MCF 10A (cell line): ENCODE data around the gene COL4A1. TPM values are rescaled to one million over a fixed set of nuclear protein-coding genes. Genes with fewer than 3 reads are reported as not detected.

Source experiments
- BruUV-seq: library from RNA; stranded (reverse); fragments of 400-500 nt; replicated peaks from 2 replicates; lab custom pipeline; 2021; lab: Mats Ljungman, UMichigan
- CTCF ChIA-PET: fragments of 300-600 bp; sonication (Branson Sonifier 250); formaldehyde crosslinking; extraction: SDS; loops from one replicate; lab custom pipeline; 2021; ENCODE audit warnings: antibody characterized with exemption, inconsistent platforms; lab: Yijun Ruan, JAX
- POLR2A ChIA-PET: fragments of 300-600, 350-650 bp; sonication (Branson Sonifier 250); formaldehyde crosslinking; extraction: SDS; loops from one replicate; lab custom pipeline; 2020; ENCODE audit warnings: antibody characterized with exemption, inconsistent platforms; lab: Yijun Ruan, JAX
- DNase-seq: peaks from one replicate; pipeline ENCODE4 v3.0.0-alpha.2; 2018; ENCODE audit not compliant: unreplicated experiment
- H3K27ac Mint-ChIP-seq: one replicate; pipeline ENCODE4 v1.8.0; 2022; ENCODE audit warnings: mild to moderate bottlenecking, low read depth, mixed read lengths; ENCODE audit not compliant: unreplicated experiment
- H3K27me3 Mint-ChIP-seq: one replicate; pipeline ENCODE4 v1.8.0; 2022; ENCODE audit warnings: mixed read lengths; ENCODE audit not compliant: insufficient read depth, unreplicated experiment
- H3K36me3 Mint-ChIP-seq: one replicate; pipeline ENCODE4 v1.8.0; 2022; ENCODE audit warnings: mild to moderate bottlenecking, moderate library complexity, mixed read lengths; ENCODE audit not compliant: insufficient read depth, unreplicated experiment
- H3K4me1 Mint-ChIP-seq: one replicate; pipeline ENCODE4 v1.8.0; 2022; ENCODE audit warnings: mixed read lengths; ENCODE audit not compliant: insufficient read depth, unreplicated experiment
- H3K4me3 Mint-ChIP-seq: one replicate; pipeline ENCODE4 v1.8.0; 2022; ENCODE audit warnings: mild to moderate bottlenecking, moderate library complexity, mixed read lengths; ENCODE audit not compliant: unreplicated experiment
- H3K9me3 Mint-ChIP-seq: one replicate; pipeline ENCODE4 v1.8.0; 2022; ENCODE audit warnings: mixed read lengths; ENCODE audit not compliant: unreplicated experiment
- intact Hi-C: fragments of 100-400 bp; cut with micrococcal nuclease; formaldehyde crosslinking; loops from 2 replicates; pipeline ENCODE4 v1.14.1; 2022
- total RNA-seq: library from RNA; stranded (reverse); gene quantifications from 2 replicates; pipeline ENCODE4 v1.2.3, GENCODE V29; 2022
- TF ChIP-seq, protein P1 (sequence below): fragments of 200-600 bp; IDR thresholded peaks from one replicate; pipeline ENCODE4 v1.8.0; 2022; ENCODE audit warnings: antibody characterized with exemption, mild to moderate bottlenecking; ENCODE audit not compliant: unreplicated experiment

COL4A1 gene
- total RNA-seq, 1 experiment from 2014 or later: 42.1 TPM

DNA sequence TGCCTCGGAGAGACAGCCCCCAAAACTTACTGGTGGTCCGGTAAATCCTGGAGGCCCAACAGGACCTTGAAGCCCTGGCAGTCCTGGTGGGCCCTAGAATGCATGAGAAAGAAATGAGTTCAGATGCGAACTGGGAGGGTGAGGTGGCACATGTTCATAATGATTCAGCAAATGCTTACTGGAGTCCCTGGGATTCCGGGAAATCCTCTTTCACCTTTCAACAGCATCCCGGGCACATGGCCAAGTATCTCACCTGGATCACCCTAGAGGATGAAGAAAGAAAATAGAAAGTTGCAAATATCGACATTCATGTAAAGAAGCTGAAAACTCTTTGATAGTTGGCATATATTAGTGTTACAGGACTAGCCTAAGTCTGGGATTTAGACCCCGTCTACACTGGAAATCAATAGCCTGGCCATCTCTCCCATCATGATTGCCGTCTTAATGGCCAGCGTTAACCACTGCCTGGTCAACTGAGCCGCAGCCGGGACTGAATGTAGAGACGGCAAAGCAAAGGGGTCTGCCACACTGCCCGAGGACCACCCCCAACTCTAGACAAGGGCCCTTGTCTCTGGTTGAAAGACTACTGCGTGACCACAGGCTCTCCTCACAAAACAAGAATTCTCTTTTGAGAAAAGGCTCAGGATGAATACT is 96.9 kb downstream of the COL4A1 start:
- Mint-ChIP-seq H3K27ac (no peak overlapping the region), H3K4me1 (no peaks in the 10 kb centered on the region), H3K27me3 (no peaks in the 10 kb centered on the region), H3K4me3 (no peak overlapping the region), H3K36me3 (peaks cover 14% of the 10 kb centered on the region), H3K9me3 (no peaks in the 10 kb centered on the region)
- DNase-seq: peak; percentile 84
- ChIA-PET CTCF (interaction anchor here (0.8 to 1.1 kb wide), 3 partner anchors 7 to 13 kb away, joined by 3 to 4 read pairs (median 3); no protein-coding TSS in a partner anchor), POLR2A (interaction anchor here (0.6 kb wide), 1 partner anchor 252 kb away, joined by 3 read pairs; no protein-coding TSS in a partner anchor)
- no TSS peak for BruUV-seq
- intact Hi-C loops: no loop called here
- TF ChIP-seq, protein P1, sequence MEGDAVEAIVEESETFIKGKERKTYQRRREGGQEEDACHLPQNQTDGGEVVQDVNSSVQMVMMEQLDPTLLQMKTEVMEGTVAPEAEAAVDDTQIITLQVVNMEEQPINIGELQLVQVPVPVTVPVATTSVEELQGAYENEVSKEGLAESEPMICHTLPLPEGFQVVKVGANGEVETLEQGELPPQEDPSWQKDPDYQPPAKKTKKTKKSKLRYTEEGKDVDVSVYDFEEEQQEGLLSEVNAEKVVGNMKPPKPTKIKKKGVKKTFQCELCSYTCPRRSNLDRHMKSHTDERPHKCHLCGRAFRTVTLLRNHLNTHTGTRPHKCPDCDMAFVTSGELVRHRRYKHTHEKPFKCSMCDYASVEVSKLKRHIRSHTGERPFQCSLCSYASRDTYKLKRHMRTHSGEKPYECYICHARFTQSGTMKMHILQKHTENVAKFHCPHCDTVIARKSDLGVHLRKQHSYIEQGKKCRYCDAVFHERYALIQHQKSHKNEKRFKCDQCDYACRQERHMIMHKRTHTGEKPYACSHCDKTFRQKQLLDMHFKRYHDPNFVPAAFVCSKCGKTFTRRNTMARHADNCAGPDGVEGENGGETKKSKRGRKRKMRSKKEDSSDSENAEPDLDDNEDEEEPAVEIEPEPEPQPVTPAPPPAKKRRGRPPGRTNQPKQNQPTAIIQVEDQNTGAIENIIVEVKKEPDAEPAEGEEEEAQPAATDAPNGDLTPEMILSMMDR: no peak

DNA sequence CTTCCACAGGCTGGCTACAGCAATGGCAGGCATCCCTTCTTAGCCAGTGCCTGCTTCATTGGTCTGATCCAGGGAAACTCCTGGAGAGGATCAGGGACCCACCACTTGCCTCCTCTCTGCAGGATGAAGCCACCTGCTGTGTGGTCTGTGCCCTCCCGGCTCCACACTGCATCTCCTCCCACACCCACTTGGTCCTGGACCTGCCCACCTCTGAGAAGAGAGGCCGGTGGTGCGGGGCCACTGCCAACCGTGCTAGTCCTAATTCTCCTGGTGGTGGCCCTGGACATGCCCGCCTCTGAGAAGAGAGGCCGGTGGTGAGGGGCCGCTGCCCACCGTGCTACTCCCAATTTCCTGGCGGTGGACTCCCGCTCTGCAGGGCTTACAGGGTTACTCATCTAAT is 98.8 kb downstream of the COL4A1 start:
- CTCF ChIA-PET: interaction anchor here (0.8 to 2.0 kb wide), 4 partner anchors 13 to 248 kb away, joined by 3 to 9 read pairs (median 4); no protein-coding TSS in a partner anchor
- no peaks in the 10 kb centered on the region for H3K9me3 Mint-ChIP-seq
- TF ChIP-seq, protein P1: no peak
- no peak for DNase-seq
- H3K36me3 Mint-ChIP-seq: peaks cover 16% of the 10 kb centered on the region
- no peak overlapping the region for H3K27ac Mint-ChIP-seq
- no TSS peak for BruUV-seq
- intact Hi-C loops: no loop called here
- no peak overlapping the region for H3K4me3 Mint-ChIP-seq
- H3K27me3 Mint-ChIP-seq: no peaks in the 10 kb centered on the region
- H3K4me1 Mint-ChIP-seq: no peaks in the 10 kb centered on the region
- POLR2A ChIA-PET: no interaction called here

DNA sequence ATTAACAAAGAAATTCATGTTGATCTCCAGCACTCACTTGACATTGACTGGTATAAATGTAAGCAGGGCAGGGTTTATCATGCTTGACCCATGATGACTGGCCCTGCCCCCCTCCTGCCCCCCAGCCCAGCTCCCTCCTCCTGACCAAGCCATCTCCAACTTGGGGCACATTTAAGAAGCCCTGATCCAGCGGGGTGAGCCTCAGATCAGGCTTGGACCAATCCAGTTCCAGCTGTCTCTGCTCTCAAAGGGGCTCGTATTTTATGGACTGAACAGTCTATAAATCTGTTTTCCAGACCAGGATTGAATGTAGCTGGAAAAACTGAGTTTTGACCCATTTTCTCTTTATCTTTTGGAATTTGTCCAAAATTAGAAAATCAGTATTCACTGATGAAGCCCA is 100.0 kb downstream of the COL4A1 start:
- Mint-ChIP-seq H3K36me3 (peaks cover 16% of the 10 kb centered on the region), H3K27ac (no peak overlapping the region), H3K27me3 (no peaks in the 10 kb centered on the region), H3K4me1 (no peaks in the 10 kb centered on the region), H3K9me3 (no peaks in the 10 kb centered on the region), H3K4me3 (no peak overlapping the region)
- no peak for DNase-seq
- no TSS peak for BruUV-seq
- TF ChIP-seq, protein P1: no peak
- ChIA-PET CTCF (interaction anchor here (0.6 to 2.0 kb wide), 4 partner anchors 15 to 249 kb away, joined by 3 to 9 read pairs (median 4); no protein-coding TSS in a partner anchor), POLR2A (no interaction called here)
- intact Hi-C loops: no loop called here

DNA sequence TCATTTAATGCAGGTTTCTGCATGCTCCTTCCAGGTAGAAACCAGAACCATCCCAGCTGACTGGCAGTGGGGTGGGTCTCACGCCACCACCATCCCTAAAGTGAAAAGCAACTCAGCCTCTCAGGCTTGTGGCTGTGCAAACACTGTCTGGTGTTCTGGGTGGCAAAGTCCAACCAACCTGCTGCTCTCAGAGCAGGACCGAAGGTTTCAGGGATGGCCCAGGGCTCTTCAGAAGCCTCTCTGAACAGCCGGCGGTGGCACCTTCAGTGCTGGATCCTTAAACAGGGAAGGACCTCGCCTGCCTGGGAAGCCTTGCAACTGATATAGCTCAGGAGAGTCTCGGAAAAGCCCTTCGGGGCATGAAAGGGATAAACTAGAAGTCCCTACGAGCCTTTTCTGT is 100.8 kb downstream of the COL4A1 start:
- H3K27ac Mint-ChIP-seq: no peak overlapping the region

More for the DNA sequence above, 100.8 kb downstream of the COL4A1 start:
- intact Hi-C loops: no loop called here
- Mint-ChIP-seq H3K4me3 (no peak overlapping the region), H3K4me1 (no peaks in the 10 kb centered on the region), H3K27me3 (no peaks in the 10 kb centered on the region), H3K36me3 (peaks cover 16% of the 10 kb centered on the region), H3K9me3 (no peaks in the 10 kb centered on the region)
- DNase-seq: no peak
- POLR2A ChIA-PET: interaction anchor here (1.2 kb wide), 1 partner anchor 39 kb away, joined by 3 read pairs; no protein-coding TSS in a partner anchor
- no TSS peak for BruUV-seq
- CTCF ChIA-PET: interaction anchor here (0.6 to 2.0 kb wide), 3 partner anchors 15 to 206 kb away, joined by 3 to 9 read pairs (median 3); no protein-coding TSS in a partner anchor
- TF ChIP-seq, protein P1: no peak
